IMR-90 (cell line): ENCODE measurements around the gene ADAMTS17. TPM values are rescaled to one million over a fixed set of nuclear protein-coding genes. Genes with fewer than 3 reads are reported as not detected.

Experiments
- ATAC-seq: fragments of 200-7000 bp; cut with Tn5 transposase; 2 replicates; pipeline ENCODE4 v1.9.1; 2020; ENCODE audit warnings: low read depth, mild to moderate bottlenecking, moderate library complexity
- BruUV-seq: library from RNA; stranded (reverse); fragments of 400-500 nt; replicated peaks from 2 replicates; lab custom pipeline; 2021; lab: Mats Ljungman, UMichigan
- CTCF ChIA-PET: fragments of 300-600 bp; formaldehyde crosslinking; extraction: SDS; loops from one replicate; lab custom pipeline; 2021; ENCODE audit warnings: antibody characterized with exemption; lab: Yijun Ruan, JAX
- POLR2A ChIA-PET: fragments of 300-600 bp; sonication (Branson Sonifier 250); formaldehyde crosslinking; loops from one replicate; lab custom pipeline; 2022; ENCODE audit warnings: antibody characterized with exemption; ENCODE audit not compliant: unreplicated experiment; lab: Charles Lee
- DNase-seq: peaks from one replicate; pipeline ENCODE4 v3.0.0; 2013
- H2AFZ ChIP-seq: replicated peaks from 2 replicates; pipeline ENCODE3; 2013; ENCODE audit warnings: low read length, mild to moderate bottlenecking; ENCODE audit not compliant: poor library complexity
- H2AK5ac ChIP-seq: 2 replicates; pipeline ENCODE4 v1.6.1; 2013; ENCODE audit warnings: low read depth, low read length, inconsistent platforms
- H2AK9ac ChIP-seq: replicated peaks from 2 replicates; pipeline ENCODE3; 2013; ENCODE audit warnings: mild to moderate bottlenecking, low read depth, low read length, moderate library complexity; ENCODE audit not compliant: poor library complexity
- H2BK120ac ChIP-seq: 2 replicates; pipeline ENCODE4 v1.6.1; 2013; ENCODE audit warnings: low read depth, low read length, inconsistent platforms
- H2BK15ac ChIP-seq: 3 replicates; pipeline ENCODE4 v1.6.1; 2013; ENCODE audit warnings: low read depth, low read length, inconsistent platforms
- H2BK20ac ChIP-seq: 2 replicates; pipeline ENCODE4 v1.6.1; 2013; ENCODE audit warnings: low read depth, mild to moderate bottlenecking, inconsistent platforms, low read length, moderate library complexity
- H2BK5ac ChIP-seq: 2 replicates; pipeline ENCODE4 v1.6.1; 2013; ENCODE audit warnings: mild to moderate bottlenecking, low read depth, low read length, inconsistent platforms; ENCODE audit not compliant: poor library complexity, severe bottlenecking
- H3K14ac ChIP-seq: replicated peaks from 2 replicates; pipeline ENCODE4 v1.6.1; 2013; ENCODE audit warnings: low read depth, low read length, inconsistent platforms
- H3K18ac ChIP-seq: 2 replicates; pipeline ENCODE4 v1.6.1; 2013; ENCODE audit warnings: low read depth, low read length, control low read depth
- H3K23ac ChIP-seq: 2 replicates; pipeline ENCODE4 v1.6.1; 2013; ENCODE audit warnings: low read depth, low read length, inconsistent platforms
- H3K27ac ChIP-seq: 2 replicates; pipeline ENCODE4 v1.5.1; 2013; ENCODE audit warnings: mild to moderate bottlenecking, control low read depth, low read length; ENCODE audit not compliant: insufficient read depth
- H3K27me3 ChIP-seq: 2 replicates; pipeline ENCODE4 v1.6.1; 2013; ENCODE audit warnings: low read length; ENCODE audit not compliant: control insufficient read depth, insufficient read depth
- H3K36me3 ChIP-seq: 2 replicates; pipeline ENCODE4 v1.6.1; 2013; ENCODE audit warnings: low read length, mixed read lengths; ENCODE audit not compliant: control insufficient read depth, insufficient read depth
- H3K4ac ChIP-seq: 2 replicates; pipeline ENCODE4 v1.6.1; 2013; ENCODE audit warnings: low read depth, low read length, inconsistent platforms
- H3K4me1 ChIP-seq: 2 replicates; pipeline ENCODE4 v1.6.1; 2013; ENCODE audit warnings: low read length, mixed read lengths; ENCODE audit not compliant: control insufficient read depth, insufficient read depth
- H3K4me2 ChIP-seq: 2 replicates; pipeline ENCODE4 v1.6.1; 2013; ENCODE audit warnings: low read depth, mild to moderate bottlenecking, control low read depth, low read length, moderate library complexity
- H3K4me3 ChIP-seq: 2 replicates; pipeline ENCODE4 v1.5.1; 2013; ENCODE audit warnings: low read depth, mild to moderate bottlenecking, control low read depth, low read length, moderate library complexity; ENCODE audit not compliant: insufficient read depth
- H3K56ac ChIP-seq: 2 replicates; pipeline ENCODE4 v1.6.1; 2013; ENCODE audit warnings: low read length, inconsistent platforms; ENCODE audit not compliant: insufficient read depth; ENCODE audit errors: extremely low read depth
- H3K79me1 ChIP-seq, 2 experiments: 2 replicates each; pipeline ENCODE4 v1.6.1; 2013; ENCODE audit warnings: low read length in 2 of 2, inconsistent platforms in 1 of 2, low read depth in 1 of 2
- H3K9ac ChIP-seq: 2 replicates; pipeline ENCODE4 v1.6.1; 2013; ENCODE audit warnings: low read depth, low read length, control low read depth
- H3K9me1 ChIP-seq: 2 replicates; pipeline ENCODE4 v1.6.1; 2013; ENCODE audit warnings: low read length, inconsistent platforms; ENCODE audit not compliant: insufficient read depth
- H3K9me3 ChIP-seq: 2 replicates; pipeline ENCODE4 v1.6.1; 2013; ENCODE audit warnings: low read length; ENCODE audit not compliant: control insufficient read depth, insufficient read depth
- H4K20me1 ChIP-seq: 2 replicates; pipeline ENCODE4 v1.6.1; 2013; ENCODE audit warnings: low read length, inconsistent platforms; ENCODE audit not compliant: insufficient read depth
- H4K5ac ChIP-seq: 2 replicates; pipeline ENCODE4 v1.6.1; 2013; ENCODE audit warnings: mild to moderate bottlenecking, low read depth, low read length, control low read depth
- H4K8ac ChIP-seq, 2 experiments: 2 replicates each; pipeline ENCODE4 v1.6.1; 2013; ENCODE audit warnings: low read depth in 2 of 2, low read length in 2 of 2, control low read depth in 1 of 2, inconsistent platforms in 1 of 2
- H4K91ac ChIP-seq: 2 replicates; pipeline ENCODE4 v1.6.1; 2013; ENCODE audit warnings: low read depth, low read length, inconsistent platforms; ENCODE audit not compliant: insufficient read depth
- BHLHE40 ChIP-seq: fragments of 150-350 bp; IDR thresholded peaks from 2 replicates; pipeline ENCODE4 v1.6.1; 2016; ENCODE audit warnings: mild to moderate bottlenecking, low read depth, low read length
- FOS ChIP-seq: fragments of 150-350 bp; IDR thresholded peaks from 2 replicates; pipeline ENCODE4 v1.6.1; 2016; ENCODE audit warnings: low read depth, low read length
- MXI1 ChIP-seq: IDR thresholded peaks from 2 replicates; pipeline ENCODE4 v1.6.1; 2012; ENCODE audit warnings: low read depth, mild to moderate bottlenecking, low read length, moderate library complexity, borderline replicate concordance
- POLR2A ChIP-seq: IDR thresholded peaks from 2 replicates; pipeline ENCODE4 v1.6.1; 2012; ENCODE audit warnings: mild to moderate bottlenecking, low read depth, low read length
- RCOR1 ChIP-seq: IDR thresholded peaks from 2 replicates; pipeline ENCODE4 v1.6.1; 2012; ENCODE audit warnings: mild to moderate bottlenecking, low read length, improper control_type of control experiment; ENCODE audit not compliant: insufficient replicate concordance
- RFX5 ChIP-seq: IDR thresholded peaks from 2 replicates; pipeline ENCODE4 v1.8.0; 2012; ENCODE audit warnings: low read depth, mild to moderate bottlenecking, low read length, moderate library complexity
- USF2 ChIP-seq: fragments of 150-350 bp; IDR thresholded peaks from 2 replicates; pipeline ENCODE4 v1.6.1; 2017; ENCODE audit warnings: mild to moderate bottlenecking, antibody characterized with exemption, low read length, low read depth
- WGBS, 2 experiments: methylation state at CpG; one replicate each; pipeline versions ENCODE4 v1.1.5 to v1.1.7; 2013; ENCODE audit warnings: missing lambda C conversion rate in 2 of 2; ENCODE audit not compliant: insufficient read length in 1 of 2; ENCODE audit errors: extremely low coverage in 2 of 2; 5-methylcytosine and 5-hydroxymethylcytosine counted together
- dilution Hi-C: fragments of 300-500 bp; cut with HindIII; formaldehyde crosslinking; loops from one replicate; pipeline ENCODE4 v1.14.3; 2018; ENCODE audit warnings: low sequenced_read_pairs; ENCODE audit not compliant: unreplicated experiment
- in situ Hi-C: fragments of 300-500 bp; cut with MboI; formaldehyde crosslinking; loops from 3 replicates; pipeline ENCODE4 v1.14.3; 2019; ENCODE audit warnings: low sequenced_read_pairs, inconsistent platforms, mixed read lengths
- intact Hi-C: fragments of 100-400 bp; cut with micrococcal nuclease; formaldehyde crosslinking; loops from 2 replicates; pipeline ENCODE4 v1.10.0; 2022
- polyA plus RNA-seq, 3 experiments: library from polyadenylated mRNA; depleted of rRNA; stranded (reverse); fragments of >200 nt; gene quantifications; 2 replicates each; pipeline ENCODE4 v1.2.3, GENCODE V29; 2012; ENCODE audit warnings: low replicate concordance in 1 of 3
- total RNA-seq: library from RNA; depleted of rRNA; stranded (reverse); fragments of >200 nt; gene quantifications from 2 replicates; pipeline ENCODE4 v1.2.3, GENCODE V29; 2012
- TF ChIP-seq, protein P1 (sequence below): conservative IDR thresholded peaks from 2 replicates; pipeline ENCODE4 v1.5.1; 2012; ENCODE audit warnings: mild to moderate bottlenecking, low read depth, low read length, improper control_type of control experiment

The ADAMTS17 gene
- total and polyA plus RNA-seq, 2 of the 4 experiments (the other 2 are of a cell fraction), result 0.03 TPM; not detected in 1

GRCh38 chr15:99958426-99959097 lies 383.2 kb downstream of the ADAMTS17 start:
- in situ Hi-C loops, result no loop called here

More at GRCh38 chr15:99958426-99959097, 383.2 kb downstream of the ADAMTS17 start:
- CTCF ChIA-PET, result no interaction called here
- no peak overlapping the region for H4K91ac ChIP-seq
- H2BK20ac ChIP-seq, result no peak overlapping the region
- no peaks in the 10 kb centered on the region for H4K20me1 ChIP-seq
- H3K9ac ChIP-seq, result no peak overlapping the region
- H3K56ac ChIP-seq, result no peak overlapping the region
- H3K79me1 ChIP-seq, result no peaks in the 10 kb centered on the region
- no peak overlapping the region for H3K27ac ChIP-seq
- no CpG with 5 or more reads among the region's 7 CpGs for WGBS, 2 experiments
- H2BK5ac ChIP-seq, result no peak overlapping the region
- no TSS peak for BruUV-seq
- no peak overlapping the region for H2AK5ac ChIP-seq
- H3K14ac ChIP-seq, result no peak overlapping the region
- H3K4me2 ChIP-seq, result no peak overlapping the region
- POLR2A ChIA-PET, result no interaction called here
- no peaks in the 10 kb centered on the region for H3K9me1 ChIP-seq
- H3K4ac ChIP-seq, result no peak overlapping the region
- DNase-seq, result no peak
- no peak overlapping the region for H2AK9ac ChIP-seq
- H3K23ac ChIP-seq, result no peak overlapping the region
- H2AFZ ChIP-seq, result no peak overlapping the region
- H4K5ac ChIP-seq, result no peak overlapping the region
- no peak overlapping the region for H2BK120ac ChIP-seq
- H3K27me3 ChIP-seq, result no peaks in the 10 kb centered on the region
- dilution Hi-C loops (no loop called here), intact Hi-C loops (no loop called here)
- TF ChIP-seq, protein P1, sequence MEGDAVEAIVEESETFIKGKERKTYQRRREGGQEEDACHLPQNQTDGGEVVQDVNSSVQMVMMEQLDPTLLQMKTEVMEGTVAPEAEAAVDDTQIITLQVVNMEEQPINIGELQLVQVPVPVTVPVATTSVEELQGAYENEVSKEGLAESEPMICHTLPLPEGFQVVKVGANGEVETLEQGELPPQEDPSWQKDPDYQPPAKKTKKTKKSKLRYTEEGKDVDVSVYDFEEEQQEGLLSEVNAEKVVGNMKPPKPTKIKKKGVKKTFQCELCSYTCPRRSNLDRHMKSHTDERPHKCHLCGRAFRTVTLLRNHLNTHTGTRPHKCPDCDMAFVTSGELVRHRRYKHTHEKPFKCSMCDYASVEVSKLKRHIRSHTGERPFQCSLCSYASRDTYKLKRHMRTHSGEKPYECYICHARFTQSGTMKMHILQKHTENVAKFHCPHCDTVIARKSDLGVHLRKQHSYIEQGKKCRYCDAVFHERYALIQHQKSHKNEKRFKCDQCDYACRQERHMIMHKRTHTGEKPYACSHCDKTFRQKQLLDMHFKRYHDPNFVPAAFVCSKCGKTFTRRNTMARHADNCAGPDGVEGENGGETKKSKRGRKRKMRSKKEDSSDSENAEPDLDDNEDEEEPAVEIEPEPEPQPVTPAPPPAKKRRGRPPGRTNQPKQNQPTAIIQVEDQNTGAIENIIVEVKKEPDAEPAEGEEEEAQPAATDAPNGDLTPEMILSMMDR, result no peak
- no peak for TF ChIP-seq FOS
- TF ChIP-seq POLR2A, result no peak
- TF ChIP-seq USF2, result no peak
- no peak for TF ChIP-seq BHLHE40
- TF ChIP-seq RCOR1, result no peak
- TF ChIP-seq RFX5, result no peak
- no peak for TF ChIP-seq MXI1
- no peak overlapping the region for H2BK15ac ChIP-seq
- H3K4me3 ChIP-seq, result no peak overlapping the region
- H4K8ac ChIP-seq, result no peak overlapping the region
- no peak for ATAC-seq
- no peak overlapping the region for H3K18ac ChIP-seq
- H3K4me1 ChIP-seq, result no peaks in the 10 kb centered on the region
- H3K36me3 ChIP-seq, result no peaks in the 10 kb centered on the region
- H3K9me3 ChIP-seq, result peaks cover 43% of the 10 kb centered on the region
